ENCODE data around the gene RFNG. TPM values are rescaled to one million over a fixed set of nuclear protein-coding genes. Genes with fewer than 3 reads are reported as not detected.

The RFNG gene
- total RNA-seq, 1 experiment from 2014 or later = 31.5 TPM

GRCh38 chr17:82083533-82084359 is 32.1 kb upstream of the RFNG start:
- ChIA-PET POLR2A (ENCODE audit: low non-redundant PET) (no interaction called here), CTCF (no interaction called here)
- intact Hi-C loops (cut with micrococcal nuclease; ENCODE audit: unreplicated experiment) = no loop called here
- no peak for DNase-seq (ENCODE audit: low spot score)
- Histone ChIP-seq H3K4me1 (ENCODE audit: insufficient read depth, low read length, poor library complexity, severe bottlenecking) (no peaks in the 10 kb centered on the region), H3K4me3 (ENCODE audit: low read depth, low read length, poor library complexity, severe bottlenecking) (no peak overlapping the region), H3K9me3 (ENCODE audit: low read depth, low read length, poor library complexity, severe bottlenecking) (no peaks in the 10 kb centered on the region), H3K36me3 (ENCODE audit: insufficient read depth, low read length, poor library complexity, severe bottlenecking) (peaks cover 97% of the 10 kb centered on the region), H3K27ac (ENCODE audit: low read depth, low read length, poor library complexity, severe bottlenecking) (no peak overlapping the region), H3K27me3 (replicated peaks; ENCODE audit: insufficient read depth, low read depth, low read length, poor library complexity) (no peaks in the 10 kb centered on the region)
- no TSS peak for BruUV-seq (replicated peaks)
- no peak for TF ChIP-seq CTCF (conservative IDR thresholded peaks at IDR 0.05; ENCODE audit: low read depth, low read length)
- no peak for TF ChIP-seq EZH2 (IDR thresholded peaks at IDR 0.05; ENCODE audit: borderline replicate concordance, low read depth, low read length, poor library complexity, severe bottlenecking)

- TF ChIP-seq EZH2 (IDR thresholded peaks at IDR 0.05; ENCODE audit: borderline replicate concordance, low read depth, low read length, poor library complexity, severe bottlenecking) (no peak), CTCF (conservative IDR thresholded peaks at IDR 0.05; ENCODE audit: low read depth, low read length) (no peak)
- Histone ChIP-seq H3K27me3 (replicated peaks; ENCODE audit: insufficient read depth, low read depth, low read length, poor library complexity) (no peaks in the 10 kb centered on the region), H3K4me1 (ENCODE audit: insufficient read depth, low read length, poor library complexity, severe bottlenecking) (no peaks in the 10 kb centered on the region), H3K36me3 (ENCODE audit: insufficient read depth, low read length, poor library complexity, severe bottlenecking) (peaks cover 97% of the 10 kb centered on the region), H3K9me3 (ENCODE audit: low read depth, low read length, poor library complexity, severe bottlenecking) (no peaks in the 10 kb centered on the region), H3K27ac (ENCODE audit: low read depth, low read length, poor library complexity, severe bottlenecking) (no peak overlapping the region), H3K4me3 (ENCODE audit: low read depth, low read length, poor library complexity, severe bottlenecking) (no peak overlapping the region)
- POLR2A ChIA-PET (ENCODE audit: low non-redundant PET) = no interaction called here
- intact Hi-C loops (cut with micrococcal nuclease; ENCODE audit: unreplicated experiment) = no loop called here
- no peak for DNase-seq (ENCODE audit: low spot score)
- CTCF ChIA-PET = no interaction called here
- BruUV-seq (replicated peaks) = TSS peak; percentile 43
These were observed 31.4 kb upstream of the RFNG start for GRCh38 chr17:82083009-82083408.

GRCh38 chr17:82082456-82082855 is 30.8 kb upstream of the RFNG start:
- no peak overlapping the region for H3K4me3 ChIP-seq (ENCODE audit: low read depth, low read length, poor library complexity, severe bottlenecking)
- no peak for TF ChIP-seq CTCF (conservative IDR thresholded peaks at IDR 0.05; ENCODE audit: low read depth, low read length)
- TF ChIP-seq EZH2 (IDR thresholded peaks at IDR 0.05; ENCODE audit: borderline replicate concordance, low read depth, low read length, poor library complexity, severe bottlenecking) = no peak
- ChIA-PET CTCF (no interaction called here), POLR2A (ENCODE audit: low non-redundant PET) (no interaction called here)
- peaks cover 96% of the 10 kb centered on the region for H3K36me3 ChIP-seq (ENCODE audit: insufficient read depth, low read length, poor library complexity, severe bottlenecking)
- no peaks in the 10 kb centered on the region for H3K4me1 ChIP-seq (ENCODE audit: insufficient read depth, low read length, poor library complexity, severe bottlenecking)
- no peaks in the 10 kb centered on the region for H3K27me3 ChIP-seq (replicated peaks; ENCODE audit: insufficient read depth, low read depth, low read length, poor library complexity)
- H3K27ac ChIP-seq (ENCODE audit: low read depth, low read length, poor library complexity, severe bottlenecking) = no peak overlapping the region
- no peak for DNase-seq (ENCODE audit: low spot score)
- no TSS peak for BruUV-seq (replicated peaks)
- intact Hi-C loops (cut with micrococcal nuclease; ENCODE audit: unreplicated experiment) = no loop called here
- H3K9me3 ChIP-seq (ENCODE audit: low read depth, low read length, poor library complexity, severe bottlenecking) = no peaks in the 10 kb centered on the region

Data from A673 (cell line).